ENCODE results near the gene STARD4. TPM values are rescaled to one million over a fixed set of nuclear protein-coding genes. Genes with fewer than 3 reads are reported as not detected.
A peak's percentile ranks its signal among the peaks of the same experiment; 100 is the strongest.

The STARD4 gene
- total and polyA plus RNA-seq, 9 of the 15 experiments (the other 6 are each of a cell fraction or from before 2014, with no cell fraction given): 28.4 to 88.0 (median 34.0) TPM

- TF ChIP-seq ZHX1 (conservative IDR thresholded peaks at IDR 0.05; ENCODE audit: low read length) (no peak), FOXA1 (IDR thresholded peaks at IDR 0.05; ENCODE audit: borderline replicate concordance) (no peak), ZNF780A (CRISPR knock-in tag; IDR thresholded peaks at IDR 0.05) (no peak), MXI1 (IDR thresholded peaks at IDR 0.05; ENCODE audit: low read depth, low read length) (no peak), SAP30 (IDR thresholded peaks at IDR 0.05; ENCODE audit: borderline replicate concordance, insufficient read depth, low read depth, low read length, poor library complexity, severe bottlenecking) (peak; percentile 63), HOXB6 (CRISPR knock-in tag; IDR thresholded peaks at IDR 0.05; ENCODE audit: borderline replicate concordance) (no peak), ZFPM2 (CRISPR knock-in tag; IDR thresholded peaks at IDR 0.05) (no peak), TEAD1 (CRISPR knock-in tag; IDR thresholded peaks at IDR 0.05) (0 out of 4 replicates have a peak, but pooled peaks of 1 of the 2 experiments have one; percentile 62), HMG20B (CRISPR knock-in tag; IDR thresholded peaks at IDR 0.05) (0 out of 2 replicates have a peak, but pooled peaks have one; percentile 60), MIER1 (IDR thresholded peaks at IDR 0.05; ENCODE audit: low read depth) (no peak), XRCC3 (IDR thresholded peaks at IDR 0.05) (no peak), TEAD4 (IDR thresholded peaks at IDR 0.05; ENCODE audit: low read length) (no peak), TEAD4 (CRISPR knock-in tag; IDR thresholded peaks at IDR 0.05; ENCODE audit: borderline replicate concordance) (no peak), HCFC1 (IDR thresholded peaks at IDR 0.05; ENCODE audit: low read depth, low read length) (peak; percentile 6; the same call in 1 of the 2 replicates), BMI1 (IDR thresholded peaks at IDR 0.05; ENCODE audit: low read length) (no peak), OTX1 (CRISPR knock-in tag; IDR thresholded peaks at IDR 0.05) (0 out of 2 replicates have a peak, but pooled peaks have one; percentile 78), EP400 (IDR thresholded peaks at IDR 0.05) (peak; percentile 79), ZNF589 (CRISPR knock-in tag; IDR thresholded peaks at IDR 0.05; ENCODE audit: low read depth) (no peak), ZNF277 (CRISPR knock-in tag; IDR thresholded peaks at IDR 0.05; ENCODE audit: borderline replicate concordance) (no peak)
- TF ChIP-seq, protein P1, sequence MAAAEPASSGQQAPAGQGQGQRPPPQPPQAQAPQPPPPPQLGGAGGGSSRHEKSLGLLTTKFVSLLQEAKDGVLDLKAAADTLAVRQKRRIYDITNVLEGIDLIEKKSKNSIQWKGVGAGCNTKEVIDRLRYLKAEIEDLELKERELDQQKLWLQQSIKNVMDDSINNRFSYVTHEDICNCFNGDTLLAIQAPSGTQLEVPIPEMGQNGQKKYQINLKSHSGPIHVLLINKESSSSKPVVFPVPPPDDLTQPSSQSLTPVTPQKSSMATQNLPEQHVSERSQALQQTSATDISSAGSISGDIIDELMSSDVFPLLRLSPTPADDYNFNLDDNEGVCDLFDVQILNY (CRISPR knock-in tag; IDR thresholded peaks at IDR 0.05): peak; percentile 40; the same call in 1 of the 2 replicates
- TF ChIP-seq, protein P2, sequence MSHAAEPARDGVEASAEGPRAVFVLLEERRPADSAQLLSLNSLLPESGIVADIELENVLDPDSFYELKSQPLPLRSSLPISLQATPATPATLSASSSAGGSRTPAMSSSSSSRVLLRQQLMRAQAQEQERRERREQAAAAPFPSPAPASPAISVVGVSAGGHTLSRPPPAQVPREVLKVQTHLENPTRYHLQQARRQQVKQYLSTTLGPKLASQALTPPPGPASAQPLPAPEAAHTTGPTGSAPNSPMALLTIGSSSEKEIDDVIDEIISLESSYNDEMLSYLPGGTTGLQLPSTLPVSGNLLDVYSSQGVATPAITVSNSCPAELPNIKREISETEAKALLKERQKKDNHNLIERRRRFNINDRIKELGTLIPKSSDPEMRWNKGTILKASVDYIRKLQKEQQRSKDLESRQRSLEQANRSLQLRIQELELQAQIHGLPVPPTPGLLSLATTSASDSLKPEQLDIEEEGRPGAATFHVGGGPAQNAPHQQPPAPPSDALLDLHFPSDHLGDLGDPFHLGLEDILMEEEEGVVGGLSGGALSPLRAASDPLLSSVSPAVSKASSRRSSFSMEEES (CRISPR knock-in tag; IDR thresholded peaks at IDR 0.05): no peak
Observed at GRCh38 chr5:111512375-111513130, at the start of gene STARD4 (continued).

All from K562 (cell line).